ENCODE measurements around the gene ARMC9.

ARMC9 gene

GRCh38 chr2:231263118-231263831 lies 64.8 kb downstream of the ARMC9 start:
- TF ChIP-seq CTCF (IDR thresholded peaks at IDR 0.05), result no peak
- no peak for DNase-seq (ENCODE audit: low spot score)
- H3K4me3 ChIP-seq, result no peak overlapping the region
- H3K27ac ChIP-seq, result no peak overlapping the region

- Histone ChIP-seq H3K27ac (no peak overlapping the region), H3K4me3 (no peak overlapping the region)
- no peak for DNase-seq (ENCODE audit: low spot score)
- TF ChIP-seq CTCF (IDR thresholded peaks at IDR 0.05), result no peak
Observed at GRCh38 chr2:231270221-231271114, 72.0 kb downstream of the ARMC9 start.

GRCh38 chr2:231272991-231273390 lies 74.6 kb downstream of the ARMC9 start:
- Histone ChIP-seq H3K27ac (no peak overlapping the region), H3K4me3 (no peak overlapping the region)
- DNase-seq (ENCODE audit: low spot score), result no peak
- no peak for TF ChIP-seq CTCF (IDR thresholded peaks at IDR 0.05)

GRCh38 chr2:231276987-231277386 lies 78.6 kb downstream of the ARMC9 start:
- no peak for TF ChIP-seq CTCF (IDR thresholded peaks at IDR 0.05)
- Histone ChIP-seq H3K4me3 (no peak overlapping the region), H3K27ac (no peak overlapping the region)
- DNase-seq (ENCODE audit: low spot score), result no peak

GRCh38 chr2:231277962-231278361 lies 79.5 kb downstream of the ARMC9 start:
- no peak for DNase-seq (ENCODE audit: low spot score)
- TF ChIP-seq CTCF (IDR thresholded peaks at IDR 0.05), result no peak

GRCh38 chr2:231278868-231279267 lies 80.4 kb downstream of the ARMC9 start:
- DNase-seq (ENCODE audit: low spot score), result no peak
- H3K27ac ChIP-seq, result no peak overlapping the region
- H3K4me3 ChIP-seq, result no peak overlapping the region
- no peak for TF ChIP-seq CTCF (IDR thresholded peaks at IDR 0.05)

More at GRCh38 chr2:231277962-231278361, 79.5 kb downstream of the ARMC9 start:
- Histone ChIP-seq H3K27ac (no peak overlapping the region), H3K4me3 (no peak overlapping the region)

Data from coronary artery (tissue), 2 donors.